ENCODE data around the gene MSRB3. TPM values are rescaled to one million over a fixed set of nuclear protein-coding genes. Genes with fewer than 3 reads are reported as not detected.
"Not testable (repeated sequence)": the region's sequence is repeated elsewhere in the genome, so short reads cannot be mapped to it uniquely, and the experiment has no call there.

The MSRB3 gene
- 0.05 TPM in 1 of 2 replicates, not detected in the other for total RNA-seq (2014; rRNA removed; shearing (Covaris generic))

DNA sequence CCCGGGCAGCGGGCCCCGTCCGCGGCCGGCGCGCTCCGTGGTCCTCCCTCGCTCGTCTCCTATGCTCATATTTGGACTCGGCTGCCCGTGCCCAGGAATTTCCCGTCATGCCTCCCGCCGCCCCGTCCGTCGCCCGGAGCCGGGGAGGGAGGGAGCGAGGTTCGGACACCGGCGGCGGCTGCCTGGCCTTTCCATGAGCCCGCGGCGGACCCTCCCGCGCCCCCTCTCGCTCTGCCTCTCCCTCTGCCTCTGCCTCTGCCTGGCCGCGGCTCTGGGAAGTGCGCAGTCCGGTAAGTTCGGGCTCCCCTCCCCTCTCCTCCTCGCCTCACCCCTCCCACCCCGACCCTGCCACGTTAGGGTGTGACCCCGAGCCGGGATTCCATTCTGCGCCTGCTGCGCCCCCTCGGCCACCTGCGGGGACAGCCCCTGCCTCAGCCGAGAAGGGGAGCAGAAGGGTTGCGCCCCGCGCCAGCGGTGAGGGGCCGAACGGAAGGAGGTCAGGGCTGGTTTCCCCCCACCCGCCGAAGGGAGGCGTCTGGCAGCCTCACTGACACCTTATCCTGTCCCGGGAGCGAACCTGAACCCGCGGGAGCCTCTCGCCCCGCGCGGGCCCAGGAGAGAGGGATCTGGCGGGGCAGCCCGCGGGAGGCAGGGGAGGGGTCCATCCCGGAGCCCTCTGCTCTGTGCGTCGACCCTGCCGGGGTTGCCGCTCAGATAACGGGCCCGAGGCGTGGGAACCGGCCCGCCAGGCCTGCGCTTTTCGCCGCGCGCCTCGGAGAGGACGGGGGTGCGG lies at the start of gene MSRB3:
Gene MSRB3, plus strand, starts transcription at position 108 of the 793 bp plus-strand sequence. CDS start 29,897 bp downstream, outside the sequence.
- DNase-seq (ENCODE audit: low spot score): no peak

DNA sequence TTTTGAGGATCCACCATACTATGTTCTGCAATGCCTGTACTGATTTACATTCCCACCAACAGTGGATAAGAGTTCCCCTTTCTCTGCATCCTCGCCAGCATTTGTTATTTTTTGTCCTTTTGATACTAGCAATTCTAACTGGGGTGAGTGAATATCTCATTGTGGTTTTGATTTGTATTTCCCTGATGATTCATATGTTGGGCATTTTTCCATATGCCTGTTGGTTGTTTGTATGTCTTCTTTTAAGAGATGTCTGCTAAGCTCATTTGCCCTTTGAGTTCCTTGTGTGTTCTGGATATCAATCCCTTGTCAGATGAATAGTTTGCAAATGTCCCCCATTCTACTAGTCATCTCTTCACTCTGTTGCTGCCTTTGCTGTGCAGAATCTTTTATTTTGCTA lies 49.0 kb upstream of the MSRB3 start:
- DNase-seq (ENCODE audit: low spot score): peak; percentile 25

DNA sequence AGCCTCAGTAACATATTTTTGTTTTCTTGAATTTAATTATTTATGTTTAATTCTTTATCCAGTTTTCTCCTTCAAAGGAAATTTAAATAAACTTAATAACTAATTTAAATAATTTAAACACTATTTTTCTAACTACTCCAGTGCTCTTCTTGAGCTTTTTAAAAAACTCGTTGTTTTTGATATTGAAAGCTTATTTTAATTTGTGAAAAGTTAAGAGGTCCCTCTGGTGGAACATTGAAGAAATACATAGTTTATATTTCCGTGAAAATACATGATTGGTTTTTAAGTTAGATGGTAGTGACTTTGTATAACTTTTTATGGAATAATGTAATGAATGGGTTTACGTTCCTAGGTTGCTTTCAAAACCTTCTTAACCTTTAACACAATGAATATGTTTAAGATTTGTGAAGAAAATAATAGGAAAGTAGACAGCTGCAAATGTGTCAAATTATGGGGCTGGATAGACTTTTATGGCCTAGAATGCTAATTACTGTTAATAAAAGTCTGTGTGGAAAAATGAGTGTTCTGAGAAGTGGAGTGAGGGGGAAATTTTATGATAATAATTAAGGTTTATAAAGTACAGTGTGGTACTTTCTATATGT lies 45.9 kb upstream of the MSRB3 start:
- peak; percentile 49 for DNase-seq (ENCODE audit: low spot score)

DNA sequence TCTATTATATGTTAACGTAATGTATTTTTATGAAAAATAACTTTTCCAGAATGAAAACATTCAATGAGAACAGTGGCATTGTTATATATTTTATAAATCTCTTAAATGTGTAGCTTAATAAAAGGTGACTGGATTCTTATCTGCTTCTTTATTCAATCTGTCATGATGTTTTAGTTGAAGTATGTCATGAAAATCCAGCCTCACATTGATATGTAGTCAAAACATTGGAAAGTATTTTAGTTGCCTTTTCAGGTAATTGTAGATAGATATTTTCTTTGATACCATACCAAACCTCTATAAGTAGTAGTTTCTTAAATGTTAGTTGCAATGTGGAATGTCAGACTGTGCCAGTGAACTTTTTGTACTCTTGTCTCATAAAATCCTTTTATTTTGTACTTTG lies 41.3 kb upstream of the MSRB3 start:
- no peak for DNase-seq (ENCODE audit: low spot score)

DNA sequence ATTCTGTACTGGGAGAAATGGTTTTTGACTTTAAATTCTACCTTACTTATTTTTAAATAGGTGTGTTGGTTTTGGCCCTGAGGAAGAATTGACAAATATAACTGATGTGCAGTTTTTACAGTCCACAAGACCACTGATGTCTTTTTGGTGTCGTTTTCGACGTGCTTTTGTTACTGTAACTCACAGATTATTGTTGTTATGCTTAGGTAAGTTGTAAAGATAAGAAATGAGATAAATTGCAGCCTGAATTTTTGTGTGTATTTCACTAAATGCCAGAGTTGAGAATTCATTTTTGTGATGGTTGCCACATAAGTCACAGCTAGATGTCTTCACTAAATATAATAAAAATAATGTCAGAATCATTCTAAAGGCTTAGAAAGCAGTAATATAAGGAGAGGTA lies 39.9 kb upstream of the MSRB3 start:
- DNase-seq (ENCODE audit: low spot score): no peak

DNA sequence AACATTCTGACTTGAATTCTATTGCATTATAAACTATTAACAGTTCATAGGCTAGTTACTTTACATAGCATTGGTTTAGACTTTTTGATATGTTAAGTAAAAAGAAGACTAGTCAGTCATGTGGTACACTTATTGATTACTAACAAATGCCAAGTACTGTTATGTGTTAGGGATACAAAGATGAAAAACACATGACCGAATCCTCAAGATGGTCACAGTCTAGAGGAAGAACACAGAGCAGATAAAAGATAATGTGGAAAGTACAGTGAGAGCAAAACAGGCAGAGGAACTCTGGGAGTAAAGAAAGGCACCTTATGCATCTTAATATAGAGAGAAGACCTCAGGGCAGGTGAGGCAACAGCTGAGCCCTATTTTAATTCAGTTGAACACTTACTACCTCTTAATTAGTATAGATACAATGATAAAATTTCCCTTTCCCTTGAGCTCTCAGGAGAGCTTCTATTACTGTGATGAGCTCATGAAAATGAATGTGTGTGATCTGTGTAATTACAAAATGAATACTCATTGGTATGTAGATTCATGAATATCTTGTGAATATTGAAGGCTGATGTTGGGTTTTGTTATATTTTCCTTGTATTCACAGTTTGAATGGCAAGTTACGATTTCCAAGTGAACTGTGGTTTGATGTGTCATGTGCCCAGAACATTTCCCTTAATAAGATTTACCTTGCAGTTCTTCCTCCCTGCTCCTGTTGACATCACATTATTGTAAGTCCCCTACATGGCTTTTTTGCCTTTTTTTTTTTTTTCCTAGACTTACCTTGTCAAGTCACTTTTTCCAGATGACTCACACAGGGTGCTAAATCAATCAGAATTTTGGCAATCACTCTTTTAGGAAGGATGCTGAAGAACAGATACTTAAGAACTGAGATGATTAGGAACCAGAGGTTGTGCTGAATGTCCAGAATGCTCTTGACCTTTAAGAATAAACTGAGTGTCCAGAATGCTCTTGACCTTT lies 29.5 kb upstream of the MSRB3 start:
- no peak for DNase-seq (ENCODE audit: low spot score)

DNA sequence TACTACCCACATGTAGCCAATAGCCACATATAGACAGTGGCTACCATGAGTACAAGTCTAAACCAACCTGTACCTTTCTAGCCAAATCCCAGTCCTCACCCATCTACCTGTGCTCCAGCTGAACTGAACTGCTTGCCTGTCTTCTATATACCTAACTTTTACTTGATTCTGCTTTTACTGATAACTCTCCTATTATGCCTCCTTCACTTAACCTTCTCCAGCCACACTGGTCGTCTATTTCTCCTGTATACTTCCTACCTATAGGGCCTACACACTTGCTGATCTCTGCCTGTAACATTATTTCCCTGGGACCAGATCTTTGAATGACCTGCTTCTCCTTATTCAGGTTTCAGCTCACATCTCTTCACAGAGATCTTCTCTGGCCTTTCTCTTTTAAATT lies 26.0 kb upstream of the MSRB3 start:
- DNase-seq (ENCODE audit: low spot score): no peak

DNA sequence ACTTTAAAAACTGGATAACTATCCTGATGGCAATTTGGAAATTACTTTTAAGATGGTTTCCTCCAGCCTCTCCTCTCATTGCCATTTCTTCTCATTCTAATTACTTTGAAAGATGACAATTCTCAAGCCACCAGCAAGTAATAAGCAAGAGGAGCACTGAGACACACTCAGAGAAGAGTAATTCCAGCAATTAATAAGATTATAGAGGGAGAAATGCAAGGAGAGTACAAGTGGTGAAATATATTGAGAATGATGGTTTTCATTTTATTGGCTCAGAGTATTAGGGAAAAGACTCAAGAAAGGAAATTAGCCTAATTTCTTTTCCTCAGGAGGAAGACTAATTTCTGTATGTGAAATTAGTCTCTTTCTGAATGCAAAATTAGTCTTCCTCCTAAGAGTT lies 20.5 kb upstream of the MSRB3 start:
- no peak for DNase-seq (ENCODE audit: low spot score)

DNA sequence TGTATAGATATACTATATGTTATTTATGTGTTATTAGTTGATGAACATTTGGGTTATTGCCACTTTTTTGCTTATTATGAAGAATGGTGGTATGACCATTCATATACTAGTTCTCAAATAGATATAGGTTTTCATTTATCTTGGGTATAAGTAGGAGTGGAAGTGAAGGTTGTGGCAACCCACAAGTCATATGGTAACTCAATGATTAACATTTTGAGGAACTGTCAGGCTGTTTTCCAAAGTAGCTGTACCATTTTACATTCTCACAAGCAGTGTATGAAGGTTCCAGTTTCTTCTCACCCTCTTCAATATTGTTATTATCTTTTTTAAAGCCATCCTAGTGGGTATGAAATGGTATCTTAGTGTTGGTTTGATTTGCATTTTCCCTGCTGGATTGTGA lies 19.0 kb upstream of the MSRB3 start:
- no peak for DNase-seq (ENCODE audit: low spot score)

DNA sequence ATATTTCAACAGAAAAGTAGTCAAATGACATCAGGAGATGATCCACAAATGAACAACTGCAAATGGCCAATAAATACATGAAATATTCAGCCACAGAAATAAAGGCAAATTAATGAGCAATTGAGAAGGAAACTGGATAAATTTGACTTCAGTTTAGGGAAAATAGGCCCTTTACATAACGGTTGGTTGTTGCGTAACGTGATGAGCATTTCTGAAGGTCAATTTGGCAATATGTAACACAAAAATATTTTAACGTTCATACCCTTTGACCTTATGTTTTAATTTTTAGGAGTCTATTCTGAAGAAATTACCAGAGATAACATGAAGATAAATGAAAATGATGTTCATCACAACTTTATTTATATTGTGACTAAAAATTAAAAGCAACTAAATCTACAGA lies 14.7 kb upstream of the MSRB3 start:
- no peak for DNase-seq (ENCODE audit: low spot score)

DNA sequence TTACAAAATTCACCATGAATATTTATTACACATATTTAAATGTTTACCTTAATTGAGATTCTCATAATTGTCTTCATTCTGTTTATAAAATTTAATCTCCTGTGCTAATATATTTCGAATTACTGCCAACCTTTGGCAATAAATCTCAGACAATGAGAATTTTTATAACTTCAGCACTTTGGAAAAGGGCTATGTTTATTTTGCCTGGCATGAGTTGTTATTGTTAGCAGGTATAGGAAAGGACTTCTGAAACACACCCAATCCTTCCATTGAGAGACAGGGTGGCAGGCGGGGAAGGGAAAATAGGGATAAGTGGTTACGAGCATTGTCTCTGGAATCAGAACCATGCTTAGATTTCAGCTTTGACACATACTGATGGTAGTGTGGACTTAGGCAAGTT lies 12.1 kb upstream of the MSRB3 start:
- no peak for DNase-seq (ENCODE audit: low spot score)

DNA sequence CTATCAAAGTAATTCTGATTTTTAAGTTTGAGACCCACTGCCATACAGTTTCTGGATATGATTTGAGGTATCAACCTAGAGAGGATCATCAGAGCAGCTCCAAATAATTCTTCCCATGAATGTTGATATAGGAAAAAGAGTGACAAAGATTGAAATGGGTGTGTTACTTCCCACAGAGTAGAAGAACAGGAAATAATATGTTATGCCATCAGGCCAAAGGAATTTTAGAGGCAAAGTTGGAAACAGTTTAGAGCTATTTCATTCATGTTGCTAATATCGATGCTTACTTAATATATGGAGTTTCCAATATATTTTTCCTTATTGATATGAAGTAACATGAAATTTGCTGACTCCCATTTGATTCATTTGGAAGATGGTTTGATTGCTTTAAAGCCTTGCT lies 8.9 kb upstream of the MSRB3 start:
- no peak for DNase-seq (ENCODE audit: low spot score)

DNA sequence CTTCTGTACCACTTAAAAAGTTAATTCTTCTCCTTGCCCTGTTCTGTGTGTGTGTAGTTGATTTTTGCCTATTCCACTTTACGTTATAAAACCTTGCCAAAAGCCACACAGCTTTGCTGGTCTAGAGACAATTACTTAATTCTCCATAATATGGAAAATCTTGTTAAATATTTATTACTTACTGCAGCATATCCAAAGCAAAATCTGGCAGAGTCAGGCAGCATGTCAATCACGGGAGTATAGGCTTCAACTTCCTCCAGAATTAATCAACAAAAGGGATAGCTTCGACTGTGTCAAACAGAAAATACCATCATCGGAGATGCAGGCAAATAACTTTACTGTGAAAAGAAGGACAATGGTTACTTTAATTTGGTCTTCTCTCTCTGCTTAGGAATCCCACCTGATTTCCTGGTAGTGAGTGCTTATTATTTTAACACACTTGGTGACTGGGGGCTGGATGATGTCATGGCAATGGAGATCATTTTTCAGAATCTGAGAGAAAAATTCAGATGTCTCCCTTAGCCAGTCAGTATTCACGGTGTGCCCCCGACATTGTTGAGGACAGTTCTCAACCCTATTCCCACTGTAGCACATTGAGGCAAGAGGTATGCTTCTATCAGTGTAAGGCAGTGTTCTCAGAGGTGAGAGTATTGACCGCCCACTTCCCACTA lies 3.7 kb upstream of the MSRB3 start:
- DNase-seq (ENCODE audit: low spot score): no peak

DNA sequence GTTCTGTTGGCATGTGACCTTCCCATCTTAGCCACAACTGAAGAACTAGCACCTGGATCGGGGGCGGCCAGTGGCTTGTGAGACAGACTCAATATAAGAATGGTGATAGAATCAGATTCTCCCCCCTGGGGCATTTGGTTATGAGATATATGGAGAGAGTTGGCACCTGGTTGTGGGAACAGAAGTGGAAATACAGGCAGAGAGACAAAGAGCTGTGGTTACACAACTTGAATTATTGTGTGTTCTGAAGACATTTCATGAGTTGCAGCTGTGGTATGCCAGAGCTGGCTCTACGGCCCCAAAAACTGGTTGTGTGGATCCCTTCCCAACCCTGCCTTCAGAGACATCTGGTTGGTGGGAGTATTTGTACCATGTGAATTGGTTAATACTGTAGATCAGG lies 2.9 kb upstream of the MSRB3 start:
- DNase-seq (ENCODE audit: low spot score): no peak

DNA sequence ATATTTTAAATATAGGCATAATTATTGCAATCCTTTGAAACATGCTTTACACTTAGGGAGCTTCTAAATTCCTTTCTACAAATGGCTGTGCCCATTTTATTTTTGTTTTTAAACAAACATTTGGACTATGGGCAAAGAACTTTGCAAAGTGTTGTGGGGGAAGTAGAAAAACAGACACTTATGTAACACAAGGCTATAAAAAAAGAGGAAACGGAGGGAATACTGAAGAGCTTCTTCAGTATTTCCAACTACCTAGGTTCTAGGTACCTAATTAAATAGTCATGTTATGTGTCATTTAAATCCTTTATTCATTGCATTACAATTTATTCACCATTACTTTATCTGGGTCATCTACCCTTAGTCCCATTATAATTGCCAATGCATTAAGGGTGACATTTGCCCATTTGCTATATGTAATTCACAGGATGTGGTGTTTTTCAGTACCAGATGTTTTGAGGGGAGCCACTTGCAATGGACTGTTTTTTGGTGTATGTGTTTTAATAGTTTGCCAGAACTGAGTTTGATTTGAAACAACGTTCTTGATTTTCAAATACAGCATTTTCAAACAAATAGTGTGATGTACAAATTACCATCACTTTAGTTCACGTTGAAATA lies 1.5 kb upstream of the MSRB3 start:
- no peak for DNase-seq (ENCODE audit: low spot score)

DNA sequence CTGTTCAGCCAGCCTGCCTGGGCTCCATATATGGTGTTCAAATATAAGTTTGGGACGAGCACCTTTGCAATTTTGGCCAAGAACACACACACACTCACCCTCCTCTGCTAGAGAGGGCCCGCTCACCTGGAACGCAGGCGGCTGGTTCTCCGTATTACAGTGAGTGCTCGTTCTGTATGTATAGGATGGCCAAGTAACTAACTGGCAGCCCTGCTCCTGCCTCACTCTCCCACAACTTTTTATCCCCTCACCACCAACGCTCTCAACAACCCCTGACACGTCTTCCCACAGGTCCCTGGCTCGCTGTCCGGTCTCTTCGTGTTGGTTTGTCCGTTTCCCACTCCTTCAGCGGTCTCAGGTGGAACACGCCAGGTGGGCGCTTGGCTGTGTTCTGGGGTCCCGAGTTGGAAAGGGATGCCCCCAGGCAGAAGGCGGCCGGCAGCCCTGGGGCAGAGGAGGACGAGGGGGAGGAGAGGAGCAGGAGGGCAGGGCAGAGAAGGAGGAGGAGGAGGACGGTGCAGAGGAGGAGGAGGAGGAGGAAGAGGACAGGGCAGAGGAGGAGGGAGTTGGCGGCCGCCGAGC lies 398 bp upstream of the MSRB3 start:
- no peak for DNase-seq (ENCODE audit: low spot score)

DNA sequence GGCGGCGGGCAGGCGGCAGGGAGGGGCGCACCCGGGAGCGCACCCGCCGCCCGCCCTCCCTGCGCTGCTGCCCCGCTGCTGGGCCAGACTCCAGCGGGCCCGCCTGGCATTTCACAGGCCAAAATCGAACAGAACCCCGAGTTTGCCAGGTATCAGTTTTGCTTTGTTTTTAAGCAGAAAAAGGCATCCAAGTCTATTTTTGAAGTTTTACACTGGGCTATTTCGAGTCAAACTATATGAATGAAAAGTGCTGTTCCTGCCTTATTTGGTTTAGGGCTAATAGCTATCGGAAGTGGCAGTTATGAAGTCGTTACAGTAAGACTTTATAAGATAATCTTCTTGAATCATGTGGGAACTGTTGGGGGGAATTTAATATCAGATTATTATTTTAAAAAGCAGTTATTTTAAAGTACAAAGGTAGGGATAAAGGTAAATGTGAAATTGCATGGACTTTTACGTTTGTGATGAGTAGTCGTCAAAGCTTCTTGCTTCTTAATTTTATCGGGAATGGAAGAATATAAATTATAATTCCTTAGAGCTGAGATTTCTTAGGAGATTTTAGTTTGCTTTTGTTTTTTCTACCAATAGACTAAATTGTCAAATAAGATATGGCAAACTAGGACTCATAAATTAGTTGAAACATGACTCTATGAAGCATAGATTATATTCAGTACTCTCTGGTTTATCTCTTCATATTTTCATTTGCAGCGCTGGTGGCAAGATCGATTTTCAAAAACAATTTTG lies 1.1 kb downstream of the MSRB3 start:
- DNase-seq (ENCODE audit: low spot score): no peak

DNA sequence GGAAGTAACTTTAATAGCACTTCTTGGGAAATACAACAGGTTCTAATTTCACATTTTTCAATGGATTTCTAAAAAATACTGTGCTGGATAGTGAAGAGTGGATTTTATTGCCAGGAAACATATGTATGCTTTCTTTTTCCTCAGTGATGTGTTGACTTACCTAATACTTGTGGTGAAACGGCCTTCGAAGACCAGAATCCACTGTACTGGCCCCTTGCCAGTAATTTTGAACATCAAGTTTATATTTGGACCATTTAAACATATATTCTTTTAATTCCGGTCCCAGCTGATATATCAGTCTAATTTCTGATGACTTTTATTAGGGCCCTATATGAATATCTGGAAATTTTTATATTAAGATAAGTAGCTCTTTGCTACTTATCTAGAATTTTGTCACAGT lies 1.8 kb downstream of the MSRB3 start:
- DNase-seq (ENCODE audit: low spot score): no peak

DNA sequence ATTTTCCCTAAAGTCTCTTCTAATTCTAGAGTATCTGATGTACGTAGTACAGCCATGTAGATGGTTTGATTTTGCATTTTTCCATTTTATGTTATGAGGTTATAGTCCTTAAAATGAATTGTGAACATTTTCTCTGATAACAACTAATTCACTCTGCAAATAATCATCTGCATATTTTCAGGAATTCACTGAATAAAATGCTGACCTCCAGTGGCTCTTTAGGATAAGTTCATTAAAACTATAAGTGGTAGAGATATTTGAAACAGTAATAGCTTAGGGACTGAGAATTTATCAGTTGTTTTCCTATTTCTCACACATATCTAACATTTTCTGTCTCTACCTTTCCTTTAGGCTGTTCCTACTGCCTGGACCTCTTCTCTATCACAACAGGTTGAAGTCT lies 4.4 kb downstream of the MSRB3 start:
- no peak for DNase-seq (ENCODE audit: low spot score)

DNA sequence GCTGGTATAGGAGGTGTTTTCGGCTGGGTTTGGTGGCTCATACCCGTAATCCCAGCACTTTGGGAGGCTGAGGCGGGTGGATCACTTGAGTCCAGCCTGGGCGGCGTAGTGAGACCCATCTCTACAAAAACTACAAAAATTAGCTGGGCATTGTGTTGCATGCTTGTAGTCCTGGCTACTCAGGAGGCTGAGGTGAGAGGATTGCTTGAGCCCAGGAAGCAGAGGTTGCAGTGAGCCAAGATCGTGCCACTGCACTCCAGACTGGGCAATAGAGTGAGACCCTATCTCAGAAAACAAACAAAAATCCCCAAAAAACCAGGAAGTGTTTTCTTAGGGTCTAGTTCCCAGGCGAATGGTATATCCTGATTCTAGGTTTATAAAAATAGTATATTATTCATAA lies 7.0 kb downstream of the MSRB3 start:
- not testable (repeated sequence) for DNase-seq (ENCODE audit: low spot score)

All from HT-29 (cell line).